ENCODE measurements around the gene BCAS1.

Gene BCAS1

DNA sequence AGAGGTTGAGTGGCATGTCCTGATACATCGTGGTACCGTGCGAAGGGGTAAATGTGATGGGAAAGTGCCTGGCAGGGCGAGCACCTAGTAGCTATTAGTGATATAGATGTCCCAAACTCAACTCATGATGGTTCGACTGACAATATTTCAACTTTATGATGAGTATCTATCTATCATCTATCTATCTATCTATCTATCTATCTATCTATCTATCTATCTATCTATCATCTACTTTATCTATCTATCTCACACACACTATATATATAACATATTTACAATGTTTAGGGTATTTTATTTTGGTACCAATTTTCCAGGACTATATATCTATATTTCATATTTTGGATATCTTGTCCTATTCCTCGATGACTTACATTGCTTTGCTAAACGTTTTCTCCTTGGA is 5.5 kb downstream of the BCAS1 start:
- ATAC-seq (replicated peaks; ENCODE audit: extremely low read depth, poor library complexity, severe bottlenecking) (no peak), DNase-seq (ENCODE audit: low spot score in 2 of 2) (no peak)
- no peaks in the 10 kb centered on the region for H3K36me3 Mint-ChIP-seq (ENCODE audit: insufficient read depth)
- peaks cover 13% of the 10 kb centered on the region for H3K4me1 Mint-ChIP-seq
- H3K27ac Mint-ChIP-seq (ENCODE audit: low read depth) = peak overlapping the region; percentile 68
- no peaks in the 10 kb centered on the region for H3K9me3 Mint-ChIP-seq
- H3K4me3 Mint-ChIP-seq = no peak overlapping the region
- no peaks in the 10 kb centered on the region for H3K27me3 Mint-ChIP-seq

DNA sequence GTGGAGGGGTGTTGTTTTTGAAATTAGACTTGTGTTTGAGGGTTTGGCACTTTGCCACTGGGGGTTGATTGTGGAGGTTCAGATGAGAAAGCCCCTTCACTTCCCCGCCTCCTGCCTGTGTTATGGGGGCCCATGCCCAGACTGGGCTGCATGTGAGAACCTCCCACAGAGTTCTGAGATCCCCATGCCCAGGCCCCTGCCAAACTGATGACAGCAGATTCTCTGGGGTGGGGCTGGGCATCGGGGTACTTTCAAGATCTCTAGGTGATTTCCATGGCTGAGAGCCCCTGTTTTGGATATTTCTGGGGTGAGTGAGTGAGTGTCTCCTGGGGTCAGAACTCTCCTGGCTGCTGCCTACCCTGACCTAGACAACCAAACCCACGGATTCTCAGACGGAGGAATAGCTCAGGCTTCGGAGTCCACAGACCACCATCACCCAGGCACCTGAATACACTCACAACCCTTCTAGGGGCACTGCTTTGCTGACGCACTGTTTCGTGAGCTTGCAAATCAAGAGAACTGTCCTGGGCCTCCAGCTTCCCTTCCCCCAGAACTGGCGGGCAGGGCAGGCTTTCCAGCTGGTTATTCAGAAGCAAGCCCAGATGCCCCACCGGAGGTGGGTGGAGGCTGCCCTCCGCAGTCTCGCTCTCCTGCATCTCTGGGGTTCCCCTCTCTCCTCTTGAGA is 6.3 kb downstream of the BCAS1 start:
- Mint-ChIP-seq H3K4me1 (peaks cover 13% of the 10 kb centered on the region), H3K9me3 (no peaks in the 10 kb centered on the region), H3K4me3 (peak overlapping the region; percentile 55), H3K27ac (ENCODE audit: low read depth) (peak overlapping the region; percentile 68), H3K36me3 (ENCODE audit: insufficient read depth) (no peaks in the 10 kb centered on the region), H3K27me3 (no peaks in the 10 kb centered on the region)
- peak; percentile 26 to 38 for DNase-seq (ENCODE audit: low spot score in 2 of 2)
- peak; percentile 89 for ATAC-seq (replicated peaks; ENCODE audit: extremely low read depth, poor library complexity, severe bottlenecking)

DNA sequence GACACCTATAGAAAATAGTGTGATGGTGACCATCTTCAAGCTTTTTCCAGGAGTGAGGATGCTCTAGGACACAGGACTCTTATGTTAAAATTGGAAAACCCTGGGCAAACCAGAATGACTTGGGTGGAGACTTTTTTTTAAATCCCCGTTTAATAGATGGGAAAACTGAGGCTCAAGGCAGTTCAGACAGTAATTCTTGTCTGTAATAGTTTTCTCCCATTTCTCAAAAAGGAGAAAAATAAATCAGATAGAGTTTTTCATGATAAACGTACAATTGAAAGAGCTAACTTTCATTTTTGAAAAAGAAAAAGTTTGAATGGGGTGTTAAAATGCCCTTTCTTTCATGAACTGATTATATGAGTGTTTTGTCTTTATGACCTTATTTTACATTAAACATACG is 6.8 kb downstream of the BCAS1 start:
- Mint-ChIP-seq H3K4me1 (peaks cover 13% of the 10 kb centered on the region), H3K36me3 (ENCODE audit: insufficient read depth) (no peaks in the 10 kb centered on the region), H3K27ac (ENCODE audit: low read depth) (peak overlapping the region; percentile 68), H3K9me3 (no peaks in the 10 kb centered on the region), H3K27me3 (no peaks in the 10 kb centered on the region), H3K4me3 (peak overlapping the region; percentile 55)
- ATAC-seq (replicated peaks; ENCODE audit: extremely low read depth, poor library complexity, severe bottlenecking) (no peak), DNase-seq (ENCODE audit: low spot score in 2 of 2) (no peak)

DNA sequence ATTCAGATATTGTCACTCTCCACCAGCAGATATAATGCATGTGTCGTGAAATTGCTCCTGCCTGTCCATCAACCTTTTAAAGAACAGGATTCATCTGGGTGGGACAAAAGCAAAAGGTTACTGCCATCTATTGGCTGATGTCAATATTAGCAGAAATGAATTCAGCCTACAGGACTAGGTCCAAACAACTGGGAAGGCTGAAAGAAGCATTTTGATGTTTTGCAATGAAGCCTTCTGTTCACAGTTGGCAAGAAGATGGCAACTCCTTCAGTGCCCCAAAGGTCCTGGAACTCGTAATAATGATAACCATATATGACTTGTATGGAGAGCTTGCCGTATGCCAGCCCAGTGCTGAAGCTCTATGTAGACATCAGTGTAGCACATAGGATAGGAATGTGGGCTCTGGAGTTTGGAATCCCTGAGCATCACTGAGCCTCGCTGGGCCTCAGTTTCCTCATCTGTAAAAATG is 7.5 kb downstream of the BCAS1 start:
- Mint-ChIP-seq H3K4me3 (no peak overlapping the region), H3K9me3 (no peaks in the 10 kb centered on the region), H3K36me3 (ENCODE audit: insufficient read depth) (no peaks in the 10 kb centered on the region), H3K27ac (ENCODE audit: low read depth) (no peak overlapping the region), H3K27me3 (no peaks in the 10 kb centered on the region), H3K4me1 (peaks cover 13% of the 10 kb centered on the region)
- DNase-seq (ENCODE audit: low spot score in 2 of 2) (no peak), ATAC-seq (replicated peaks; ENCODE audit: extremely low read depth, poor library complexity, severe bottlenecking) (no peak)

DNA sequence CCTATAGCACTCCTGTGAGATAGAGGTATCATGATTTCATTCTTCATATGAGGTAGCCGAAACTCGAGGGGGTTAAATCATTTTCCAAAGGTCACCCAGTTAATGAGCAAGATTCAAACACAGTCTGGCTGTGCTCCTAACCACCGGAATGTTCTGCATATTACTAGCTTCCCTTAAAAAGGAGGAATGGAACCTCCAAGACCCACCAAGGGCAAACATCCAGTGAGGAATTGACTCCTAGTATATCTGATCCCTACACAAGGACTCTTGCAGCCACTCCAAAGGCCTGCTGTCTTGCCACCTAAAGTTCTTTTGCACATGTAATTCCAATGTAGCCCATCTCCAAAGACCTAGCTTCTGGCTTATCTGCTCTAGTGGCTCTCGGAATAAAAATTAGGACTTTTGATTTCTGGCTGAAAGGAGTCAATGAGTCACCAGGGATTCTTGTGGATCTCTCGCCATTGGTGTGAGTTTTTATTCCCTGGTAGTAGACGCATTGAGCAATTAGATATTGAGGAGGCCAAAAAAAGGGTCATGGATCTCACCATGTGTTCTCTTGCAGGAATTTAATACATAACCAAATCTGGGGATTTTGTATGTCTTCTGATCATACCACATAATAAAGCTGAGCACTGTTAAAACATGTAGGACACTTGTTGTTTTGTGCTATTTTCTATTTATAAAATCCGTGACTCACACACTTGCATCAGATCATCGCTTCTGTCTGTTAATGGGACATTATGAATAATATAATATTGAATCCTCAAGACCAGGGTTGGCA is 9.1 kb downstream of the BCAS1 start:
- no peaks in the 10 kb centered on the region for H3K9me3 Mint-ChIP-seq
- no peak overlapping the region for H3K4me3 Mint-ChIP-seq
- peaks cover 13% of the 10 kb centered on the region for H3K4me1 Mint-ChIP-seq
- no peak for DNase-seq (ENCODE audit: low spot score in 2 of 2)
- no peaks in the 10 kb centered on the region for H3K36me3 Mint-ChIP-seq (ENCODE audit: insufficient read depth)
- H3K27me3 Mint-ChIP-seq = no peaks in the 10 kb centered on the region
- no peak for ATAC-seq (replicated peaks; ENCODE audit: extremely low read depth, poor library complexity, severe bottlenecking)
- no peak overlapping the region for H3K27ac Mint-ChIP-seq (ENCODE audit: low read depth)

DNA sequence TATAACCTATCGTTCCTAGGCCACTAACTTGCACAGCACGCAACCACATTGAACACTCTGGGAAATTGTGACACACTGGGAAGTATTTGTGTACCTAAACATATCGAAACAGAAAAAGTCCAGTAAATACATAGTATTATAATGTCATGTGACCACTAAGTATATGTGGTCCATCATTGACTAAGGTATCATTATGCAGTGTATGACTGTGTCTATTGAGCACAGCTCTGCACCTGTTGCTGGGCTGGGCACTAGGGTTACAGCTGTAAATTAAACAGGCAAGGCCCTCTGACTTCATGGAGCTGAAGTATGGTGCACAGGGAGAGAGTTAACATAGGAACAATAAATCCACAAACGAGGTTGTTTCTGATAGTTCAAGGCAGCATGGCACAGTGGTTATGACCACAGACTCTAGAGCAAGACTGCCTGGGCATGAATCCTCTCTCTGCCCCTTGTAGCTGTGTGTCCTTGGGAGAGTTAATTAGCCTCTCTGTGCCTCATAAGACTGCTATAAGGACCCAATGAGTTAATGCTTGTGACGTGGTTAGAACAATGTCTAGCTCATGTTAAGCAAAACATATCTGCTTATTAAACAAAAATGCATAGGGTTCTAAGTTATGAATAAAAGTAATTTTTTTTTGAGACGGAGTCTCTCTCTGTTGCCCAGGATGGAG is 10.6 kb downstream of the BCAS1 start:
- H3K27ac Mint-ChIP-seq (ENCODE audit: low read depth) = no peak overlapping the region
- no peaks in the 10 kb centered on the region for H3K27me3 Mint-ChIP-seq
- H3K4me3 Mint-ChIP-seq = no peak overlapping the region
- DNase-seq (ENCODE audit: low spot score in 2 of 2) = no peak
- H3K36me3 Mint-ChIP-seq (ENCODE audit: insufficient read depth) = no peaks in the 10 kb centered on the region
- H3K9me3 Mint-ChIP-seq = no peaks in the 10 kb centered on the region
- no peak for ATAC-seq (replicated peaks; ENCODE audit: extremely low read depth, poor library complexity, severe bottlenecking)
- peaks cover 13% of the 10 kb centered on the region for H3K4me1 Mint-ChIP-seq

DNA sequence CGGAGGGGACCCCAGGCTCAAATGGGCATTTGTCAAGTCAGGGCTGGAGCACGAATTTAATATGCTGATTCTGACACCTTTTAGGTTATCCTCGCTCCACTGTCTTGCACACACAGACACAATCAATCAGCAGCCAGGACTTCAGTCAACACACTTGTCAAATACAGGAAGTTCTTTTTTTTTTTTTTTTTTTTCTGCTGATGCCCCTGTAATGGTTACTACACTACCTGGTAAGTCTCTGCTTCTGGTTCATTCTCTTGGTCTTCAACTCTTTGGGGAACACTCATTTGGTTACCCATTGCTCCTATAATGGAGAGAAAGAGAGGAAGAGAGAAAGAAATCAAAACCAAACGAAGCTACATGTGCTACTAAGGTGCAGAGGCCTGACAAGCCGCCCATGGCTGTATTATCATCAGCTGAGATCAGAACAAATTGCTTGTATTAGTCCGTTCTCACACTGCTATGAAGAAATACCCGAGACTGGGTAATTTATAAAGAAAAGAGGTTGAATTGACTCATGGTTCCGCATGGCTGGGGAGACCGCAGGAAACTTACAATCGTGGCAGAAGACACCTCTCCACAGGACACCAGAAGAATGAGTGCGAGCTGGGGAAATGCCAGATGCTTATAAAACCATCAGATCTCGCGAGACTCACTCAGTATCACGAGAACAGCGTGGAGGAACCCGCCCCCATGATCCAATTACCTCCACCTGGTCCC is 11.8 kb downstream of the BCAS1 start:
- DNase-seq (ENCODE audit: low spot score in 2 of 2) (no peak), ATAC-seq (replicated peaks; ENCODE audit: extremely low read depth, poor library complexity, severe bottlenecking) (no peak)
- H3K27ac Mint-ChIP-seq (ENCODE audit: low read depth) = no peak overlapping the region
- peaks cover 2% of the 10 kb centered on the region for H3K27me3 Mint-ChIP-seq
- peaks cover under 1% of the 10 kb centered on the region for H3K4me1 Mint-ChIP-seq
- no peaks in the 10 kb centered on the region for H3K9me3 Mint-ChIP-seq
- no peak overlapping the region for H3K4me3 Mint-ChIP-seq
- H3K36me3 Mint-ChIP-seq (ENCODE audit: insufficient read depth) = no peaks in the 10 kb centered on the region

DNA sequence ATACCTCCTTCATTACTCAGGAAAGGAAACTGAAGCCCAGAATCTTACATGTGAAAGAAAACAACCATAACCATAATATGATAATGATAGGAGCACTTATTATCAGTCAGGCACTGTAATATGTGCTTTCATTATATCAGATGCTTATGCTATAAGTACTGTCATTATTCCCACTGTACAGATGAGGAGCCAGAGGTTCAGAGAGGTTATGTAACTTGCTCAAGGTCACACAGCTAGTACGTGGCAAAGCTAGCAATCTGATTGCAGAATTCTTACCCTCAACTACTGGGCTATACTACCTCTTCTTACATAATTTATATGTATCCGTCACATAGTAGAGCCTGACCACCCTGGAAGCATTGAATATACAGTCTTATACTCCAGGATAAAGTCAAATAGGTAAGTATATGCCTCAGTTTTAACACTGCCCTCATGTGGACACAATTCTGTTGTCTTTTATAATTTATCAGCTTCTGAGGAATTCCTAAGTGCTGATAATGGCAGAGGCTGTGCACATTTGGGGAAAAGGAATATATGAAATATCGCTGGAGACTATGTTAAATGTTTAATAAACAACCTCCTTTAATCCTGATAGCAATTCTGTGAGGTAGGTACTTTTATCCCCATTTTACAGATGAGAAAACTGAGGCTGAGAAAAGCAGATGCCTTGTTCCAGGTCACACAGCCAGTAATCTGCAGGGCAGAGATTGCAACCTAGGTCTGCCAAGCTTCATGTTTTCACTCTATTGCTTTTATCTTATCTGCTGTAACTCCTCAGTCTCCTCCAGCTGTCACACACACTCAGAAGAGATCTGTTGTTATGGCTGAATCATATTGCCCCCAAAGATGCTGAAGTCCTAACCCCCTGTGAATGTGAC is 13.4 kb downstream of the BCAS1 start:
- H3K9me3 Mint-ChIP-seq = no peaks in the 10 kb centered on the region
- H3K27ac Mint-ChIP-seq (ENCODE audit: low read depth) = no peak overlapping the region
- ATAC-seq (replicated peaks; ENCODE audit: extremely low read depth, poor library complexity, severe bottlenecking) = no peak
- no peak overlapping the region for H3K4me3 Mint-ChIP-seq
- H3K27me3 Mint-ChIP-seq = peaks cover 18% of the 10 kb centered on the region
- no peaks in the 10 kb centered on the region for H3K36me3 Mint-ChIP-seq (ENCODE audit: insufficient read depth)
- no peak for DNase-seq (ENCODE audit: low spot score in 2 of 2)
- no peaks in the 10 kb centered on the region for H3K4me1 Mint-ChIP-seq

DNA sequence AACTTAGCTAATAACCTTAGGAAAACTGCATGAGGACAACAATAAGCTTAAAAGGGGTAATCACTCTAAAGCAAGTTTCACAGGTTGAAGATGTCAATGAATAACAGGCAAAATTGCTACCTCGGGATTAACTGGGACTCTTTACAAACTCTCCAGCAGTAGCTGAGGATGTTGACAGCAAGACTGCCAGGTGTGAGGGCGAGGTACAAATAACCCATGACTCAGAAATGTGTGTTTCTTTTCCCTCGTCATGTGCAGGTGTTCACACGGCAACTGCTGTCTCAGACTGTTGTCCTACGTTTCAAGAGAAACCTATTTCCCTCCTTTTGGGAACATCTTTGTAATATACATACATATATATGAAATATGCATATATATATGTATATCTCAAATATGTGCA is 15.9 kb downstream of the BCAS1 start:
- H3K27ac Mint-ChIP-seq (ENCODE audit: low read depth) = no peak overlapping the region
- no peaks in the 10 kb centered on the region for H3K4me1 Mint-ChIP-seq
- H3K27me3 Mint-ChIP-seq = peaks cover 39% of the 10 kb centered on the region
- no peaks in the 10 kb centered on the region for H3K36me3 Mint-ChIP-seq (ENCODE audit: insufficient read depth)
- ATAC-seq (replicated peaks; ENCODE audit: extremely low read depth, poor library complexity, severe bottlenecking) = no peak
- DNase-seq (ENCODE audit: low spot score in 2 of 2) = no peak
- H3K9me3 Mint-ChIP-seq = no peaks in the 10 kb centered on the region
- H3K4me3 Mint-ChIP-seq = no peak overlapping the region

DNA sequence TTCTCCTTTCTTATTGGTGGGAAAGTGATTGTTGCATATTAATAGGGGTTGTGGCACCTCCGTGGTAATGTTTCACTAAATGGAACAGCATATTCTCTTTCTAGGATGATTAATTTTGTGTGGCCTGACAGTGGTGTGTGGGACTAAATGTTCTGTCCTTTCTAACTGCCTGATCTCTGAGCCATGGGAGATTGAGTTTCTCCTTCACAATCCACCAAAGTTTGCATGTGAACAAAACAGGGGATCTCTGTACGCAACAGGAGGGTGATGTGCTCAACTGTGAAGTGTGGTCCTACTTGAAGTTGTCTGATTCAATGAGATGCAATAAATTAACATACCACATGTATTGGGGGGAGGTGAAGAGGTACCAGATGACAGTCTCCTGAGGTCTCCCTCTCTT is 19.3 kb downstream of the BCAS1 start:
- ATAC-seq (replicated peaks; ENCODE audit: extremely low read depth, poor library complexity, severe bottlenecking) = no peak
- Mint-ChIP-seq H3K9me3 (no peaks in the 10 kb centered on the region), H3K27ac (ENCODE audit: low read depth) (no peak overlapping the region), H3K36me3 (ENCODE audit: insufficient read depth) (no peaks in the 10 kb centered on the region), H3K27me3 (peaks cover 39% of the 10 kb centered on the region), H3K4me1 (peaks cover 9% of the 10 kb centered on the region), H3K4me3 (no peak overlapping the region)
- no peak for DNase-seq (ENCODE audit: low spot score in 2 of 2)

DNA sequence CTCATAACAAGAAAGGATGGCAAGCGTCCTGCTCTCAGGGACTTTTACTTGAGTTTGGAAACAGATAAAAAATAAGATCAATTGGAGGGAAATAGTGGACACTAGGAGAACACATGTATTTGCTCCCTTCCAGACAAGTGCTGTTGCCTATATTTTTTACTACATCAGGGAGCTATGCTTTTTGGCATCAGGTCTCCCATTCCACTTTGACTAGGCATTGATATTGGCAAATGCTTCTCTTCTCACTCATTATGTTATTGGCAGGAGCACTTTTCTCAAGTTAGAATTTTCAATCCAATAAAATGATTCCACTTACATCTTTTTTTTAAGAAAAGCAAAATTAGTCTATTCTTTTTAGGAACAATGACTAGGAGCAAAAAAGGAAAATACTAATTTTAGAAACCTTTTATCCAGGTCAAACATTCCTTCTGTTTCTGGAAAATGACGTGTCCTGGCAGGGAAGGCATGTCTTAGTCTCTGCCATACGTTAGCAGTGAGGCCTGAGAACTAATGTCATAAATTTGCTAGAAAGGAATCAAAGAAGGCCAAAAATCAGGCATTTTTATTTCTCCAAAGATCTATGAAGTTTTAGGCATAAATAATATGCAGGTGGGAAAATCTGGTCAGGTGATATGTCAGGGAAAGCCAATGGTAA is 21.4 kb downstream of the BCAS1 start:
- no peaks in the 10 kb centered on the region for H3K9me3 Mint-ChIP-seq
- H3K4me3 Mint-ChIP-seq = no peak overlapping the region
- DNase-seq (ENCODE audit: low spot score in 2 of 2) (no peak), ATAC-seq (replicated peaks; ENCODE audit: extremely low read depth, poor library complexity, severe bottlenecking) (no peak)
- no peak overlapping the region for H3K27ac Mint-ChIP-seq (ENCODE audit: low read depth)
- H3K36me3 Mint-ChIP-seq (ENCODE audit: insufficient read depth) = no peaks in the 10 kb centered on the region
- H3K4me1 Mint-ChIP-seq = peaks cover 9% of the 10 kb centered on the region
- H3K27me3 Mint-ChIP-seq = peaks cover 39% of the 10 kb centered on the region
